Measurements from ENCODE around the gene MACIR. TPM values are rescaled to one million over a fixed set of nuclear protein-coding genes. Genes with fewer than 3 reads are reported as not detected.

The MACIR gene
- total RNA-seq, 1 donor from 2014 or later = 11.9 TPM

- Mint-ChIP-seq H3K4me3 (no peak overlapping the region), H3K27me3 (ENCODE audit: insufficient read depth) (peaks cover 29% of the 10 kb centered on the region), H3K4me1 (ENCODE audit: low read depth) (peaks cover 13% of the 10 kb centered on the region), H3K9me3 (no peaks in the 10 kb centered on the region), H3K36me3 (ENCODE audit: low read depth) (no peaks in the 10 kb centered on the region), H3K27ac (no peak overlapping the region)
- DNase-seq (ENCODE audit: low spot score) = no peak
- intact Hi-C loops (cut with micrococcal nuclease) = loop anchor here (5.0 kb wide), 2 partner anchors 102 to 498 kb away; partner anchors contain the start of gene PAM
These were observed 2.9 kb upstream of the MACIR start for GRCh38 chr5:103255691-103256090.

GRCh38 chr5:103256178-103256577 lies 2.4 kb upstream of the MACIR start:
- intact Hi-C loops (cut with micrococcal nuclease) = loop anchor here (5.0 kb wide), 2 partner anchors 101 to 499 kb away; partner anchors contain the start of gene PAM
- Mint-ChIP-seq H3K36me3 (ENCODE audit: low read depth) (no peaks in the 10 kb centered on the region), H3K4me1 (ENCODE audit: low read depth) (peaks cover 18% of the 10 kb centered on the region), H3K4me3 (no peak overlapping the region), H3K27me3 (ENCODE audit: insufficient read depth) (peaks cover 25% of the 10 kb centered on the region), H3K27ac (no peak overlapping the region), H3K9me3 (no peaks in the 10 kb centered on the region)
- DNase-seq (ENCODE audit: low spot score) = no peak

- Mint-ChIP-seq H3K4me1 (ENCODE audit: low read depth) (peaks cover 39% of the 10 kb centered on the region), H3K27ac (peak overlapping the region; percentile 75), H3K27me3 (ENCODE audit: insufficient read depth) (peaks cover 19% of the 10 kb centered on the region), H3K4me3 (peak overlapping the region; percentile 94), H3K36me3 (ENCODE audit: low read depth) (no peaks in the 10 kb centered on the region), H3K9me3 (no peaks in the 10 kb centered on the region)
- intact Hi-C loops (cut with micrococcal nuclease) = loop anchor here (1.0 to 5.0 kb wide), 4 partner anchors 82 to 502 kb away; partner anchors contain the start of genes GIN1, PAM and PPIP5K2
- peak; percentile 60 for DNase-seq (ENCODE audit: low spot score)
These were observed 568 bp downstream of the MACIR start for GRCh38 chr5:103258957-103259704.

- H3K9me3 Mint-ChIP-seq = no peaks in the 10 kb centered on the region
- peaks cover 41% of the 10 kb centered on the region for H3K4me1 Mint-ChIP-seq (ENCODE audit: low read depth)
- intact Hi-C loops (cut with micrococcal nuclease) = loop anchor here (5.0 kb wide), 2 partner anchors 97 to 503 kb away; partner anchors contain the start of gene PAM
- peak overlapping the region; percentile 94 for H3K4me3 Mint-ChIP-seq
- peaks cover 18% of the 10 kb centered on the region for H3K27me3 Mint-ChIP-seq (ENCODE audit: insufficient read depth)
- peaks cover 2% of the 10 kb centered on the region for H3K36me3 Mint-ChIP-seq (ENCODE audit: low read depth)
- no peak for DNase-seq (ENCODE audit: low spot score)
- peak overlapping the region; percentile 75 for H3K27ac Mint-ChIP-seq
These were observed 1.3 kb downstream of the MACIR start for GRCh38 chr5:103259705-103260355.

GRCh38 chr5:103260951-103261350 lies 2.4 kb downstream of the MACIR start:
- peak overlapping the region; percentile 1 for H3K27ac Mint-ChIP-seq

GRCh38 chr5:103262422-103262871 lies 3.9 kb downstream of the MACIR start:
- Mint-ChIP-seq H3K27me3 (ENCODE audit: insufficient read depth) (peaks cover 7% of the 10 kb centered on the region), H3K9me3 (no peaks in the 10 kb centered on the region), H3K4me1 (ENCODE audit: low read depth) (peaks cover 45% of the 10 kb centered on the region), H3K27ac (no peak overlapping the region), H3K36me3 (ENCODE audit: low read depth) (peaks cover 5% of the 10 kb centered on the region), H3K4me3 (no peak overlapping the region)
- DNase-seq (ENCODE audit: low spot score) = no peak
- intact Hi-C loops (cut with micrococcal nuclease) = no loop called here

More at GRCh38 chr5:103260951-103261350, 2.4 kb downstream of the MACIR start:
- peaks cover 45% of the 10 kb centered on the region for H3K4me1 Mint-ChIP-seq (ENCODE audit: low read depth)
- peaks cover 2% of the 10 kb centered on the region for H3K36me3 Mint-ChIP-seq (ENCODE audit: low read depth)
- H3K27me3 Mint-ChIP-seq (ENCODE audit: insufficient read depth) = peaks cover 11% of the 10 kb centered on the region
- H3K4me3 Mint-ChIP-seq = peak overlapping the region; percentile 50
- no peaks in the 10 kb centered on the region for H3K9me3 Mint-ChIP-seq
- DNase-seq (ENCODE audit: low spot score) = no peak
- intact Hi-C loops (cut with micrococcal nuclease) = no loop called here

- H3K4me1 Mint-ChIP-seq (ENCODE audit: low read depth) = peaks cover 44% of the 10 kb centered on the region
- H3K27me3 Mint-ChIP-seq (ENCODE audit: insufficient read depth) = peaks cover 7% of the 10 kb centered on the region
- peaks cover 5% of the 10 kb centered on the region for H3K36me3 Mint-ChIP-seq (ENCODE audit: low read depth)
- H3K9me3 Mint-ChIP-seq = no peaks in the 10 kb centered on the region
- no peak for DNase-seq (ENCODE audit: low spot score)
- intact Hi-C loops (cut with micrococcal nuclease) = no loop called here
- H3K27ac Mint-ChIP-seq = no peak overlapping the region
- H3K4me3 Mint-ChIP-seq = no peak overlapping the region
These were observed 4.5 kb downstream of the MACIR start for GRCh38 chr5:103263054-103263453.

- H3K36me3 Mint-ChIP-seq (ENCODE audit: low read depth) = peaks cover 5% of the 10 kb centered on the region
- peaks cover 7% of the 10 kb centered on the region for H3K27me3 Mint-ChIP-seq (ENCODE audit: insufficient read depth)
- no peak overlapping the region for H3K4me3 Mint-ChIP-seq
- intact Hi-C loops (cut with micrococcal nuclease) = no loop called here
- DNase-seq (ENCODE audit: low spot score) = no peak
- H3K27ac Mint-ChIP-seq = no peak overlapping the region
- peaks cover 44% of the 10 kb centered on the region for H3K4me1 Mint-ChIP-seq (ENCODE audit: low read depth)
- H3K9me3 Mint-ChIP-seq = no peaks in the 10 kb centered on the region
These were observed 5.9 kb downstream of the MACIR start for GRCh38 chr5:103264508-103264907.

- H3K4me1 Mint-ChIP-seq (ENCODE audit: low read depth) = peaks cover 32% of the 10 kb centered on the region
- intact Hi-C loops (cut with micrococcal nuclease) = no loop called here
- no peak overlapping the region for H3K27ac Mint-ChIP-seq
These were observed 12.0 kb downstream of the MACIR start for GRCh38 chr5:103270581-103270980.

GRCh38 chr5:103271570-103272289 lies 13.2 kb downstream of the MACIR start:
- Mint-ChIP-seq H3K27ac (no peak overlapping the region), H3K27me3 (ENCODE audit: insufficient read depth) (no peaks in the 10 kb centered on the region), H3K9me3 (no peaks in the 10 kb centered on the region), H3K4me3 (no peak overlapping the region), H3K36me3 (ENCODE audit: low read depth) (peaks cover 4% of the 10 kb centered on the region), H3K4me1 (ENCODE audit: low read depth) (peaks cover 32% of the 10 kb centered on the region)
- DNase-seq (ENCODE audit: low spot score) = no peak
- intact Hi-C loops (cut with micrococcal nuclease) = no loop called here

More at GRCh38 chr5:103270581-103270980, 12.0 kb downstream of the MACIR start:
- no peak for DNase-seq (ENCODE audit: low spot score)
- Mint-ChIP-seq H3K9me3 (no peaks in the 10 kb centered on the region), H3K4me3 (no peak overlapping the region), H3K27me3 (ENCODE audit: insufficient read depth) (no peaks in the 10 kb centered on the region), H3K36me3 (ENCODE audit: low read depth) (peaks cover 5% of the 10 kb centered on the region)

GRCh38 chr5:103272377-103272776 lies 13.8 kb downstream of the MACIR start:
- intact Hi-C loops (cut with micrococcal nuclease) = no loop called here
- Mint-ChIP-seq H3K27ac (no peak overlapping the region), H3K36me3 (ENCODE audit: low read depth) (peaks cover 4% of the 10 kb centered on the region), H3K4me3 (no peak overlapping the region), H3K4me1 (ENCODE audit: low read depth) (peaks cover 32% of the 10 kb centered on the region), H3K27me3 (ENCODE audit: insufficient read depth) (no peaks in the 10 kb centered on the region), H3K9me3 (no peaks in the 10 kb centered on the region)
- no peak for DNase-seq (ENCODE audit: low spot score)

GRCh38 chr5:103273952-103274351 lies 15.4 kb downstream of the MACIR start:
- H3K27ac Mint-ChIP-seq = no peak overlapping the region
- no peak for DNase-seq (ENCODE audit: low spot score)

More at GRCh38 chr5:103273952-103274351, 15.4 kb downstream of the MACIR start:
- peaks cover 4% of the 10 kb centered on the region for H3K36me3 Mint-ChIP-seq (ENCODE audit: low read depth)
- no peaks in the 10 kb centered on the region for H3K27me3 Mint-ChIP-seq (ENCODE audit: insufficient read depth)
- no peak overlapping the region for H3K4me3 Mint-ChIP-seq
- H3K4me1 Mint-ChIP-seq (ENCODE audit: low read depth) = peaks cover 32% of the 10 kb centered on the region
- no peaks in the 10 kb centered on the region for H3K9me3 Mint-ChIP-seq
- intact Hi-C loops (cut with micrococcal nuclease) = no loop called here
